Spinal cord (tissue), 10 donors: ENCODE measurements around the gene JPH4. TPM values are rescaled to one million over a fixed set of nuclear protein-coding genes. Genes with fewer than 3 reads are reported as not detected.
"Not testable (repeated sequence)": the region's sequence is repeated elsewhere in the genome, so short reads cannot be mapped to it uniquely, and the experiment has no call there.

ENCODE experiments used
- DNase-seq, 6 donors: peaks; one replicate each; pipeline versions ENCODE4 v3.0.0 to v3.0.0-alpha.2; 2013 to 2015; ENCODE audit warnings: low spot score in 6 of 6, low read depth in 4 of 6
- H3K27ac ChIP-seq: one replicate; pipeline ENCODE4 v1.5.1; 2013; ENCODE audit warnings: low read depth, low read length, control low read depth
- H3K27me3 ChIP-seq: one replicate; pipeline ENCODE4 v1.6.1; 2013; ENCODE audit warnings: low read length; ENCODE audit not compliant: control insufficient read depth, insufficient read depth
- H3K36me3 ChIP-seq: one replicate; pipeline ENCODE4 v1.6.1; 2013; ENCODE audit warnings: low read length; ENCODE audit not compliant: control insufficient read depth, insufficient read depth
- H3K4me1 ChIP-seq: one replicate; pipeline ENCODE4 v1.6.1; 2013; ENCODE audit warnings: low read length; ENCODE audit not compliant: control insufficient read depth, insufficient read depth
- H3K4me3 ChIP-seq: one replicate; pipeline ENCODE4 v1.5.1; 2013; ENCODE audit warnings: low read depth, low read length, control low read depth
- H3K9me3 ChIP-seq: one replicate; pipeline ENCODE4 v1.6.1; 2013; ENCODE audit warnings: low read length; ENCODE audit not compliant: control insufficient read depth, insufficient read depth
- WGBS: methylation state at CpG from one replicate; pipeline ENCODE4 v1.1.5; 2013; ENCODE audit warnings: missing lambda C conversion rate; ENCODE audit not compliant: insufficient coverage; 5-methylcytosine and 5-hydroxymethylcytosine counted together
- polyA plus RNA-seq, 2 donors: library from polyadenylated mRNA; unstranded; fragments of 120-200 nt; gene quantifications; one replicate each; pipeline ENCODE4 v1.2.1, GENCODE V29; 2013; ENCODE audit not compliant: insufficient read length in 2 of 2
- total RNA-seq, 2 donors: library from RNA; depleted of rRNA in 1 of 2; stranded (reverse); fragments of 120-200 nt in 1 of 2; fragments of >200 nt in 1 of 2; gene quantifications; one replicate each; pipeline versions ENCODE4 v1.2.3 to v1.2.4, GENCODE V29; 2013 to 2014
- donor health status: healthy.

Gene JPH4
- total and polyA plus RNA-seq, 4 donors = 12.5 to 132 (median 74.4) TPM

DNA sequence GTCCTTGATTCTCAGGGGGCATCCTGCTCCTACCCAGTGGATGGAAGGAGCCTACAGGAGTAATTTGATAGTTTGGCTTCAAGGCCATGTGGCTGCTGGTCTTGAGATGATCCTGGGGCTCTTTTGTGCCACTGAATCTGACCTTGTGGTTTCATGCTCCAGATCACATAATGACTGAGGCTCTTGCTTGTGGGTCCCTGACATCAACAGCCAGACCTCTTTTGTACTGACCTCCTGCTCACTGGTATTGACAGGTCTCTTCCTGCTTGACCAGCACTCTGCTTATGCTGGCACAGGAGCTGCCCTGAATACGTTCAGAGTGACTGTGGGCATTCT is 23.2 kb upstream of the JPH4 start:
- Histone ChIP-seq H3K9me3 (no peaks in the 10 kb centered on the region), H3K4me3 (no peak overlapping the region), H3K4me1 (no peaks in the 10 kb centered on the region), H3K36me3 (no peaks in the 10 kb centered on the region), H3K27me3 (no peaks in the 10 kb centered on the region), H3K27ac (no peak overlapping the region)
- DNase-seq = no peak
- 43% methylated on average over 1 of the region's 1 CpG for WGBS

- no peak for DNase-seq
- H3K27me3 ChIP-seq = no peaks in the 10 kb centered on the region
- no peak overlapping the region for H3K4me3 ChIP-seq
- no peaks in the 10 kb centered on the region for H3K9me3 ChIP-seq
- H3K36me3 ChIP-seq = no peaks in the 10 kb centered on the region
- no peak overlapping the region for H3K27ac ChIP-seq
- H3K4me1 ChIP-seq = no peaks in the 10 kb centered on the region
Measured at GRCh38 chr14:23601424-23601823, 22.8 kb upstream of the JPH4 start.

DNA sequence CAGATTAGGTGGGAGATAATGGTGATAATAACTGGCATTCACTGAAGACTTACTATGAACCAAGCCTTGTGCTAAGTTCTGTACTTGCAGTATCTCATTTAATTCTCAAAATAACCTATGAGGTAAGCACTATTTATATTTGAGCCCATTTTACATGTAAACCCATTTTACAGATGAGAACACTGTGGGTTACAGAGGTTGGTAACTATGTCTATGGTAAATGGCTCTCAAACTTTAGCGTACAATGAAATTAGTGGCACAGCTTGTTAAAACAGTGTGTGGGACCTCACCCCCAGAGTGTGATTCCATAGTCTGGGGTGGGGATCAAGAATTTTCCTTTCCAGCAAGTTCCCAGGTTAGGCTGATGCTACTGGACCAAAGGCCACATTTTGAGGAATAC is 22.2 kb upstream of the JPH4 start:
- no peaks in the 10 kb centered on the region for H3K9me3 ChIP-seq
- no peak overlapping the region for H3K27ac ChIP-seq
- no peaks in the 10 kb centered on the region for H3K36me3 ChIP-seq
- no peaks in the 10 kb centered on the region for H3K4me1 ChIP-seq
- 100% methylated on average over 1 of the region's 1 CpG for WGBS
- no peak overlapping the region for H3K4me3 ChIP-seq
- H3K27me3 ChIP-seq = no peaks in the 10 kb centered on the region
- no peak for DNase-seq

GRCh38 chr14:23600322-23600707 is 21.7 kb upstream of the JPH4 start:
- Histone ChIP-seq H3K27ac (no peak overlapping the region), H3K27me3 (no peaks in the 10 kb centered on the region), H3K4me1 (no peaks in the 10 kb centered on the region), H3K4me3 (no peak overlapping the region), H3K9me3 (no peaks in the 10 kb centered on the region), H3K36me3 (no peaks in the 10 kb centered on the region)
- WGBS = no CpG with 5 or more reads among the region's 2 CpGs
- DNase-seq = no peak

DNA sequence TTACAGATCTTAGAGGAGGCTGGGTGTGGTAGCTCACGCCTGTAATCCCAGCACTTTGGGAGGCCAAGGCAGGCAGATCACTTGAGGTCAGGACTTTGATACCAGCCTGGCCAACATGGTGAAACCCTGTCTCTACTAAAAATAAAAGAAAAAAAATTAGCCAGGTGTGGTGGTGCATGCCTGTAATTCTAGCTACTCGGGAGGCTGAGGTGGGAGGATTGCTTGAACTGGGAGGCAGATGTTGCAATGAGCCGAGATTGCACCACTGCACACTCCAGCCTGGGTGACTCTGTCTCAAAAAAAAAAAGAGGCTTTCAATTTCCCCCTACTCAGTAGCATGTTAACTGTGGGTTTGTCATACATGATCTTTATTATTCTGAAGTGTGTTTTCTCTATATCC is 15.6 kb upstream of the JPH4 start:
- not testable (repeated sequence) for H3K27ac ChIP-seq, H3K4me3 ChIP-seq, DNase-seq, H3K4me1 ChIP-seq, H3K9me3 ChIP-seq, H3K36me3 ChIP-seq, H3K27me3 ChIP-seq
- no CpG with 5 or more reads among the region's 3 CpGs for WGBS

DNA sequence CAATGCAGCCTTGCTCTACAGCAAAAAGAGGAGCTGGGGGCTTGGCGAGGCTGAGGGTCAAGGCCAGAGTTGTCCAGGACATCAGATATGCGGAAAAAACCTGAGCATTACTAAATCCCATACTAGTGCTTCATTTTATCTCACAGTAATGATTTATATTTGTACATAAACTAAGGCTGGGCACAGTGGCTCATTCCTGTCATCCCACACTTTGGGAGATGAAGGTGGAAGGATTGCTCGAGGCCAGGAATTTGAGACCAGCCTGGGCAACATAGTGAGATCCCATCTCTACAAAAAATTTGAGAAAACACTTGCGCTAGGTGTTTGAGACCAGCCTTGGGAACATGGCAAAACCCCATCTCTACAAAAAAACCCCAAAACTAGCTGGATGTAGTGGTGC is 11.6 kb upstream of the JPH4 start:
- H3K36me3 ChIP-seq = no peaks in the 10 kb centered on the region
- no peak overlapping the region for H3K4me3 ChIP-seq
- no peak overlapping the region for H3K27ac ChIP-seq
- DNase-seq = no peak
- H3K4me1 ChIP-seq = peaks cover 9% of the 10 kb centered on the region
- H3K27me3 ChIP-seq = no peaks in the 10 kb centered on the region
- no CpG with 5 or more reads among the region's 4 CpGs for WGBS
- no peaks in the 10 kb centered on the region for H3K9me3 ChIP-seq

DNA sequence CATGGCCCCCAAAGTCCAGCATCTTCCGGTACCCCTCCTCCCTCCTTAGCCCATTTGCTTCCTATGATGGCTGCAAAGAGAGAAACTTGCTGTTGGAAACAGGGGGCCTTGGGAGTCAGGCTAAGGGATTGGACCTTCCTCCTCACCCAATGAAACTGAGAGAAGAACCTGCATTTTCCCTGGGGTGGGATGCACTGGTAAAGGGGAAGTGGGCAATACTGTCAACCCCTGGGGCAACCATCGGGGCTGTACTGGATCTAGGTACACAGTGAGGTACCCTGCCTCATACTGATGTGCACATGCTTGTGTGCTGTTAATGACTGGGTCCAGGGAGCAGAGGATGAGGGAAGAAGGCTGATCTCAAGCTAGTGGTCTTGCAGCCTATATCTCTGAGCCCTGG is 11.0 kb upstream of the JPH4 start:
- Histone ChIP-seq H3K27me3 (no peaks in the 10 kb centered on the region), H3K9me3 (no peaks in the 10 kb centered on the region), H3K4me1 (peaks cover 9% of the 10 kb centered on the region), H3K36me3 (no peaks in the 10 kb centered on the region), H3K27ac (no peak overlapping the region), H3K4me3 (no peak overlapping the region)
- no peak for DNase-seq
- WGBS = 83% methylated on average over 1 of the region's 2 CpGs

DNA sequence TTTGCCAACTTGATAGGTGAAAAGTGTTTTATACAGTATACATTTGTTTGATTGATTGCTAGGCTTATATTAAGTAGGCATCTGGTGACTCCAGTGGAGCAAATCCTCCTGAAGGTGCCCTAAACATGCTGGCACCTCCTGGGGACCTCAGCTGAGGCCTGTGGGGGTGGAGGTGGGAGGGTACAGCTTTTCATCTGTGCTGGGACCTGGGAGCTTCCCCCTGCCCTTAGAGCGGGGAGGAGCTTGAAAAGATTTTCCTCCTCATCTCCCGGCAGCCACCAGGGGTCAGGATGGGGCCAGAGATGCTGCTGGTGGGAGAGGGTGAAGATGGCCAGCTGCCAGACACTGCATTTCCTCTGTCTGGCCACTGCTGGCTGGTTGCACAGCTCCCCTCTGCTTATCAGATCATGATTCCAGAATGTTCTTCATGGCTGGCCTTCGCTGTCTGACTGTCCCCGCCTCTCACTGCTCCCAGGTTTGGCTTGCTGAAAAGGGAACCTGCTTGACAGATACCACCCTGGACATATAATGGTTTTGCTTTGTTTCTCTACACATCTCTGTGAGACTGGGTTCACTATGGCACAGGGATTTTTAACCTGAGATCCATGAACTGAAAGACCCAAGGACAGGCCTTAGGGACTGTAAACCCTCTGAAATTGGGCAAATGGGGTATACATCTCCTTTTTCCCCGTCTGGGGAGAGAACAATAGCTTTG is 10.5 kb upstream of the JPH4 start:
- Histone ChIP-seq H3K4me1 (peaks cover 9% of the 10 kb centered on the region), H3K27ac (no peak overlapping the region), H3K4me3 (no peak overlapping the region), H3K9me3 (no peaks in the 10 kb centered on the region), H3K36me3 (no peaks in the 10 kb centered on the region), H3K27me3 (no peaks in the 10 kb centered on the region)
- peak in 5 of 6 donors; percentile 79 to 98 (median 89) for DNase-seq
- WGBS = 17% methylated on average over 2 of the region's 5 CpGs

GRCh38 chr14:23584527-23585203 is 6.1 kb upstream of the JPH4 start:
- H3K27ac ChIP-seq, H3K27me3 ChIP-seq, H3K36me3 ChIP-seq, H3K9me3 ChIP-seq, DNase-seq, H3K4me3 ChIP-seq, H3K4me1 ChIP-seq: not testable (repeated sequence)
- 94% methylated on average over 21 of the region's 26 CpGs for WGBS

GRCh38 chr14:23583761-23584526 is 5.4 kb upstream of the JPH4 start:
- DNase-seq, H3K27me3 ChIP-seq, H3K9me3 ChIP-seq, H3K4me1 ChIP-seq, H3K36me3 ChIP-seq, H3K27ac ChIP-seq, H3K4me3 ChIP-seq: not testable (repeated sequence)
- WGBS = 71% methylated on average over 15 of the region's 25 CpGs
